ENCODE data around the gene PAN3. TPM values are rescaled to one million over a fixed set of nuclear protein-coding genes. Genes with fewer than 3 reads are reported as not detected.

Gene PAN3
- total RNA-seq, 2 experiments from 2014 or later, result 56.9 to 59.5 TPM

DNA sequence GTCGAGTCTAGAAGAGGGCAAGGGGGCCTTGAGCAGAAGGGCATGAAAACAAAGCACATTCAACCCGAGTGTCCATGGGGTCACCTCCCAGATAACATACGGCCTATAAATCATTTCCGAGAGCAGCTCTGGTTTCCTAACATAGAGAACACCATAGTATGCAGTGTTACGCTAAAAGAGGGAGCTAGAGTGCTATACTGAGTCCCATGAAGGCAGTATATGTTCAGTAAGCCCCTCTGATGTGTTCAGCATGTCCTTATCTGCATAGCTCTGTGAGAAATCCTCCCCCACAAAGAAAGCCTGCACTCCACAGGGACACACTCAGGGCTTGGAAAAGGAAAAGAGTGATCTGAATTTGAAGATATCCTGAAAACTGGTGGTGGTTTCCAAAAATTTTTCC lies 181.2 kb downstream of the PAN3 start:
- H3K4me1 ChIP-seq (ENCODE audit: insufficient read depth, low read length), result no peaks in the 10 kb centered on the region
- no peak overlapping the region for H3K27ac ChIP-seq (ENCODE audit: low read depth in 1 of 2, low read length in 2 of 2)
- ChIA-PET CTCF (no interaction called here), POLR2A (no interaction called here)
- H3K27ac Mint-ChIP-seq, result no peak overlapping the region
- no peaks in the 10 kb centered on the region for H3K27me3 ChIP-seq (ENCODE audit: control insufficient read depth in 1 of 2, insufficient read depth in 2 of 2, low read length in 2 of 2)
- no peaks in the 10 kb centered on the region for H3K36me3 Mint-ChIP-seq (ENCODE audit: low read depth)
- ATAC-seq (ENCODE audit: poor library complexity) (no peak), DNase-seq (no peak)
- no peaks in the 10 kb centered on the region for H3K9me3 ChIP-seq (ENCODE audit: control insufficient read depth in 1 of 2, insufficient read depth in 1 of 2, low read length in 2 of 2)
- no peaks in the 10 kb centered on the region for H3K36me3 ChIP-seq (ENCODE audit: insufficient read depth, low read length)
- H3K4me1 Mint-ChIP-seq (ENCODE audit: low read depth), result no peaks in the 10 kb centered on the region
- H3K9me3 Mint-ChIP-seq, result no peaks in the 10 kb centered on the region
- intact Hi-C loops (cut with DNase I, micrococcal nuclease), result no loop called here
- no peak overlapping the region for H3K4me3 Mint-ChIP-seq
- TF ChIP-seq, protein P1, sequence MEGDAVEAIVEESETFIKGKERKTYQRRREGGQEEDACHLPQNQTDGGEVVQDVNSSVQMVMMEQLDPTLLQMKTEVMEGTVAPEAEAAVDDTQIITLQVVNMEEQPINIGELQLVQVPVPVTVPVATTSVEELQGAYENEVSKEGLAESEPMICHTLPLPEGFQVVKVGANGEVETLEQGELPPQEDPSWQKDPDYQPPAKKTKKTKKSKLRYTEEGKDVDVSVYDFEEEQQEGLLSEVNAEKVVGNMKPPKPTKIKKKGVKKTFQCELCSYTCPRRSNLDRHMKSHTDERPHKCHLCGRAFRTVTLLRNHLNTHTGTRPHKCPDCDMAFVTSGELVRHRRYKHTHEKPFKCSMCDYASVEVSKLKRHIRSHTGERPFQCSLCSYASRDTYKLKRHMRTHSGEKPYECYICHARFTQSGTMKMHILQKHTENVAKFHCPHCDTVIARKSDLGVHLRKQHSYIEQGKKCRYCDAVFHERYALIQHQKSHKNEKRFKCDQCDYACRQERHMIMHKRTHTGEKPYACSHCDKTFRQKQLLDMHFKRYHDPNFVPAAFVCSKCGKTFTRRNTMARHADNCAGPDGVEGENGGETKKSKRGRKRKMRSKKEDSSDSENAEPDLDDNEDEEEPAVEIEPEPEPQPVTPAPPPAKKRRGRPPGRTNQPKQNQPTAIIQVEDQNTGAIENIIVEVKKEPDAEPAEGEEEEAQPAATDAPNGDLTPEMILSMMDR (IDR thresholded peaks at IDR 0.05), result no peak
- no peak overlapping the region for H3K4me3 ChIP-seq (ENCODE audit: low read length)
- no peaks in the 10 kb centered on the region for H3K27me3 Mint-ChIP-seq

DNA sequence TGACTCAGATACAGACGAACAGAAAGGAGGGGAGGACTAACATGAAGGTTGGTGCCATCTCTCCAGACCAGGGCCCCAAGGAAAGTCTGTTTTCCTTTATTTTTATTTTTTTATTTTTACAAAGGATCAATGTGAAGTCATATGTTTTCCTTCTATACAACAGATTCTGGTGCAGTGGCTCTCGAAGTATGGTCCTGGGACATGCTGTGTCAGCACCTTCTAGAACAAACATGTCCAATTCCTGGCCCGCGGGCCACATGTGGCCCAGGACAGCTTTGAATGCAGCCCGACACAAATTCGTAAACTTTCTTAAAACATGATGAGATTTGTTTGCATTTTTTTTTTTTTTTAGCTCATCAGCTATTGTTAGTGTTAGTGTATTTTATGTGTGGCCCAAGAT lies 181.9 kb downstream of the PAN3 start:
- Mint-ChIP-seq H3K4me3 (no peak overlapping the region), H3K27ac (no peak overlapping the region), H3K27me3 (no peaks in the 10 kb centered on the region), H3K4me1 (ENCODE audit: low read depth) (no peaks in the 10 kb centered on the region), H3K9me3 (no peaks in the 10 kb centered on the region), H3K36me3 (ENCODE audit: low read depth) (no peaks in the 10 kb centered on the region)
- intact Hi-C loops (cut with DNase I, micrococcal nuclease), result loop anchor here in 1 of 2 experiments (5.0 kb wide), 1 partner anchor 1042 kb away; no protein-coding TSS in a partner anchor
- no peak for ATAC-seq (ENCODE audit: poor library complexity)
- Histone ChIP-seq H3K4me3 (ENCODE audit: low read length) (no peak overlapping the region), H3K4me1 (ENCODE audit: insufficient read depth, low read length) (no peaks in the 10 kb centered on the region), H3K36me3 (ENCODE audit: insufficient read depth, low read length) (no peaks in the 10 kb centered on the region), H3K27me3 (ENCODE audit: control insufficient read depth in 1 of 2, insufficient read depth in 2 of 2, low read length in 2 of 2) (no peaks in the 10 kb centered on the region), H3K9me3 (ENCODE audit: control insufficient read depth in 1 of 2, insufficient read depth in 1 of 2, low read length in 2 of 2) (no peaks in the 10 kb centered on the region), H3K27ac (ENCODE audit: low read depth in 1 of 2, low read length in 2 of 2) (no peak overlapping the region)
- DNase-seq, result no peak
- POLR2A ChIA-PET, result no interaction called here
- CTCF ChIA-PET, result interaction anchor here (0.6 kb wide), 1 partner anchor 265 kb away, joined by 4 read pairs; no protein-coding TSS in a partner anchor
- TF ChIP-seq, protein P1 (IDR thresholded peaks at IDR 0.05), result no peak

DNA sequence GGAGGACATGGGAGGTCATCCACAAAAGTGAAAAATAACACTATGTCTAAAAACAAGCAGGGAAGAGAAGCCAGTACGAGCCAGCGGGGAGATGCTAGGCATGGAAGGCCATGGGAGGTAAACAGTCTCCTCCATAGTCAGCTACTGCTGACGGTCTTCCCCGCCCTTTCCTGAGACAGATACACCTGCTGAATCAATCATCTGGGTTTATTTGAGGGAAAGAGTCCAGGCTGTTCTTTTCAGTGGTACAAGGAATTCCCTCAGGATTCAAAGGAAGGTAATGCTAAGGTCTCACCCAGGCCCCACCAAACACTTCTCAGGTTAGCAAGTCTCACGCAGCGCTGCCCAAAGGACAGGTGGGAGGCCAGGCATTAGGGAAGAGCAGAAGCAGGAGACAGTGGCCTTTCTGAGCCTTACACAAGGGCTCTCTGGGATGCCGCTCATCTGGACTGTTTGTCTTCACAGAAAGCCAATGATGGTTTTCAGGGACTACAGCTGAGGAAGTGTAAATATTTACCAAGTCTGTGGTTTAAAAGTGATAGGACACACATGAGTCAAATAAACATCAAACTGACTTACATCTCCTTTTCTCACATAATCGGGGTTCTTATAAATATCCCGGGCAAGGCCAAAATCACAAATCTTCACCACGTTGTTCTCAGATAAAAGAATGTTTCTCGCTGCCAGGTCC lies 182.7 kb downstream of the PAN3 start:
- no peak for ATAC-seq (ENCODE audit: poor library complexity)
- ChIA-PET POLR2A (interaction anchor here (1.0 kb wide), 1 partner anchor 321 kb away, joined by 3 read pairs; no protein-coding TSS in a partner anchor), CTCF (interaction anchor here (0.6 kb wide), 1 partner anchor 266 kb away, joined by 4 read pairs; no protein-coding TSS in a partner anchor)
- no peak for DNase-seq
- no peaks in the 10 kb centered on the region for H3K4me1 ChIP-seq (ENCODE audit: insufficient read depth, low read length)
- Mint-ChIP-seq H3K4me3 (no peak overlapping the region), H3K4me1 (ENCODE audit: low read depth) (no peaks in the 10 kb centered on the region), H3K36me3 (ENCODE audit: low read depth) (no peaks in the 10 kb centered on the region), H3K27me3 (no peaks in the 10 kb centered on the region), H3K27ac (no peak overlapping the region), H3K9me3 (no peaks in the 10 kb centered on the region)
- H3K27ac ChIP-seq (ENCODE audit: low read depth in 1 of 2, low read length in 2 of 2), result no peak overlapping the region
- no peak overlapping the region for H3K4me3 ChIP-seq (ENCODE audit: low read length)
- intact Hi-C loops (cut with DNase I, micrococcal nuclease), result loop anchor here in 1 of 2 experiments (5.0 kb wide), 1 partner anchor 1041 kb away; no protein-coding TSS in a partner anchor
- H3K9me3 ChIP-seq (ENCODE audit: control insufficient read depth in 1 of 2, insufficient read depth in 1 of 2, low read length in 2 of 2), result no peaks in the 10 kb centered on the region
- H3K27me3 ChIP-seq (ENCODE audit: control insufficient read depth in 1 of 2, insufficient read depth in 2 of 2, low read length in 2 of 2), result no peaks in the 10 kb centered on the region
- TF ChIP-seq, protein P1 (IDR thresholded peaks at IDR 0.05), result no peak
- no peaks in the 10 kb centered on the region for H3K36me3 ChIP-seq (ENCODE audit: insufficient read depth, low read length)

Data from CD4-positive, alpha-beta T cell (primary cell).